HG03432 (cell line): ENCODE data around the gene ISM1.

ENCODE experiments used
- ATAC-seq: cut with Tn5 transposase; IDR thresholded peaks from one replicate; pipeline ENCODE4 v1.9.1; 2021; ENCODE audit warnings: mild to moderate bottlenecking, moderate library complexity; ENCODE audit not compliant: unreplicated experiment

ISM1 gene

DNA sequence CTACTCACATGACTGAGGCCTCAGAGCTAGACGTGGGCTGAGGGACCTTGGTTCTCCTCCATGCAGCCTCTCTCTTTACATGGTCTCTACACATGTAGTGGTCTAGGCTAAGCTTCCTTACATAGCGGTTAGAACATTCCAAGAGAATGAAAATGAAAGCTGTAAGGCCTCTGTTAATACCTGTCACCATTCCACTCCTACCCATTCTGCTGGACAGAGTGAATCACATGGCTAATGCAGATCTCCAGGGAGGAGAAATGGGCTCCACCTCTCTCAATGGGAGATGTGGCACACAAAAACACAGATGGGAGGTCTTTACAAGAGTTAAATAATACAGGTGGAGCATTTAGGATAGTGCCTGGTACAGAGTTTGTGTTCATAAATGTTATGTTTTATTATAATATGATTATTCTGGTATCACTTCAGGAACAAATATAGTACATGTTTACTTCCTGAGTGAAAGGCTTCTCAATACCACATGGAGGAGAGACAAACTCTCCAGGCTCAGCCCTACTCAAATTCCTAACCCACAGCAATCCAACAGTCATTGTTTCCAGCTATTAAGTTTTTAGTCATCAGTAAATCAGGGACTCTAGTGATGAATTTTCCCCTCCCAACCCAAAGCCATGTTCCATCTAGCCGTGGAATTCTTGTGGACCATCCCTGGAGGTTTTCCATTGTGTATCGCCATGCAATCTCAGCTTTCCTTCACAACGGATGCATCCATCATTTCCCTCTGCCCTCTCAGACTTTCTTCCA is 57.9 kb downstream of the ISM1 start:
- no peak for ATAC-seq

DNA sequence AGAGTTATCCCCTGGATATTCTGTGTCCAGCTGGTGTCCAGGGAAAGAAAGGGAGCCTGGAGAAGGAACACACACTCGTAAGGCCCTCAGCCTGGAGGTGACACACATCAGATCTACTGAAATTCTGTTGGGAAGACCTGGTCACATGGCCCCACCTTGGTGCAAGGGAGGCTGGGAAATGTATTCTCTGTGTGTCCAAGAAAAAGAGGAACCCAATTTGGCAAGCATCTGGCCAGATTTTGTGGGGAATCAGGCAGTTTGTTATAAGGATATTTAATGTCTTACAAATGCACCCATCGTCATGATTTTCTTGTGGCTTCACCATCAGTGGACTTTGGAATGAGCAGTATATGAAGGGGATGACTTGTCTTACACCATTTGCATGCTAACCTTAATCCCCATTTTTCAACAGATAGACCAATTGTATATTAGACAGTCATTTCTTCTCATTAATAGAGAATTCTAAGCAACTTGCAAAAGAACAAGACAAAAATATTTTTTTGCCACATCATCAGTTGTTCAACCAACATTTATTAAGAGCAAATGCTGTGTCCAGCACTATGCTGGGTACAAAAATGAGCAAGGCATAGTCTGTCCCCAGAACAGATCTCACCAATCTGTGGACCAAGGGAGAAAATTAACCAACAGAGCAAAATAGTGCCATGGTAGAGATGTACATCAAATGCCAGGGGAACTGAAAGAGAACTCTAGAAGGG is 59.7 kb downstream of the ISM1 start:
- no peak for ATAC-seq

DNA sequence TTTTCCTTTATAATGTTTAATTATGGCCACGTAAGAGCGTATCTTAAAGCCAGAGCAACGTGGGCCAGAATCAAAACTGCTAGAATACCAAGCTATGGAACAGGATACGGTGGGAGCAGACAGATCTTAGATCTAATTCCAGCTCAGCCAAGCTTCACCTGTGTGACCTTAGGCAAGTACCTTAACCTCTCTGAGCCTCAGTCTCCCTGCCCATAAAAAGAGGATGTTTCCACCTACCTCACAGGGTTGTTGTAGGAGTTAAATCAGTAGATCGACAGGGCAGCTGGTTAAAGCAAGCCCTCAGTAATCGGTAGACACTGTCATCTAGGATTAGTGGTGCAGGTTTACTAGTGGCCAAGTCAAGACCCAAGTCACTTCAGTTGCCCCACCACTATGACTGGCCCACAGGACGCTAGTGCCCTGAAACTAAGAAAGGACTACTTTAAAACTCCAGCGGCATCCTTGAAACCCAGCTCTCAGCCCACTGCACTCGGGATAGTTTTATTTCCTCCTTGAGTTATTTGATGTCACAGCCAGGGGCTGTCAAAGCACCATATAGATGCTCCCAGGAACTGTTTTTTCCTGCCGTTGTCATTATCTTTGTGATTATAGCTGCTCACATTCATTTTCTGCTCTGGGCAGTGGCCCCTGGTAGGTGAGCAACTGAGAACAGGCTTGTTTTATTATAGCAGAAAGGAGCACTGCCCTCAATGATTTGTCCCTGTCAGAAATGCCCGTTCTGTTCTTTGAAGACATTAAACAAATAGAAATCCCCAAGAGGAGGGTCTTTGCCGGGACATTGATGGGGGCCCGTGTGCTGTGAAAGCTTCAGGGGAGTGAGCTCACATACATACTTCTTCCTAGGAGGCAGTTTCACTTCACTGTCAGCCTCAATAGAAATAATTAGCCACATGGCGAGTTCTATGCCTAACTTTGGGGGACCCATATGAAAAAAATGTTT is 63.1 kb downstream of the ISM1 start:
- ATAC-seq: no peak

DNA sequence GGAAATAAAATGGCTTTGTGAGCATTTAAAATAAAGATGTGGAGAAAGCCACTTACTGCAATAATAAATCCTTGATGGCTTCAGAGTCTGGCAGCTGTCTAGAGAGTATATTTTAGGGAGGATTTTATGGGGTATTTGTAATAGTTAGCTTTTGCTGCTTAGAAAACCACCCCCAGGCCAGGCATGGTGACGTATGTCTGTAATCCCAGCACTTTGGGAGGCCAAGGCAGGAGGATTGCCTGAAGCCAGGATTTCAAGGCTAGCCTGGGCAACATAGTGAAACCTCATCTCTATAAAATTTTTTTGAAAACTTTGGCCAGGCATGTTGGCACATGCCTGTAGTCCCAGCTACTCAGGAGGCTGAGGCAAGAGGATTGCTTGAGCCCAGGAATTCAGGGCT is 63.8 kb downstream of the ISM1 start:
- ATAC-seq: no peak

DNA sequence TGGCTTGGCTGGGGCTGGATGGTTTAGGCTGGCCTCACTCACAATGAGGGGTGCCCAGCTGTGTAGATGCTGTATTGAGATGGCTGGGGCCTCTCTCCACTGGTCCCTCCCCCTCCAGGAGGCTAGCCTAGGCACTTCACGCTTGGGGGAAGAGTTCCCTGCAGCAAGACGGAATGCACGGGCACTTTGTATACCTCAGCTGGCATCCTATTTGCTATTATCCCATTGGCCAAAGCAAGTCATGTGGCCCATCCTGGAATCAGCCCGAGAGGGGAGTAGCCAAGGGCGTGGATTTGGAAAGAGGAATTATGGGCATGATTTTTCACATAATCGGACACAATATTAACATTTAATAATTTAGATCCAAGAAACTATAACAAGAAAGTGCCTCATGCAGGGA is 64.3 kb downstream of the ISM1 start:
- ATAC-seq: no peak

DNA sequence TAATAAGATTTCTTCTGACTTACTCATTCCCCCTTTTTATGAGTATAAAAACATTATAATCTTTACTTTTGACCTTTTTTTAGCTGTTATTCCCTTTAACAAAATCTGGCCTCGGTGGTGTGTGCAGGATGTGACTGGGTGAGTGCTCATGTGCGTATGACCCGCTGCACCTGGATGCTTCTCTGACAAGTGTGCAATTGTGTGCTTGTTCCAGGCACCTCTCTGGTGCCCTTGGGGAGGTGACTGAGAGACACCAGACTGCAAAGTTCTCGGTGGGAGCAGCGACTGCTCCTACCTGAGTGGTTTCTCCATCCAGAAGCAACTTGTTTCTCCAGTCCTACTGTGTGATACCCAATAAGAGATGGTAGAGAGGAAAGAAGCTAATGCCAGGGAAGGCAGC is 65.0 kb downstream of the ISM1 start:
- ATAC-seq: no peak

DNA sequence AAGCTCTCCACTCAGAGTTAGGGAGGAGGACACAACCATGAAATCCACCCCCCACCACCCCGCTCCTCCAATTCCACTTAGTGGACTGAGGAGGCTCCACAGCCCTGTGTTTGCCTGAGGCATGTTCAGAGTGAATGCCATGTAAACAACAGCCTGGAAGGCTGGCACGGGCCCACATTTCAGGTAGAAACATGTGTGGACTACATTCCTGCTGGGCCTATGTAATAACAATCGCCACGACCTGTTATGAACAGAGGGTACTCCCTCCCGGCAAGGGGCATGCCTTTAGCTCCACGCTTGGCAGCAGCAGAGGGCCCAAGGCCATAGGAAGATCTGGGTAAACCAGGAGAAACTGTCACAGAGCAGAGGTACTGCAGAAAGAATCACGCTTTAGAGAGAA is 65.5 kb downstream of the ISM1 start:
- ATAC-seq: no peak

DNA sequence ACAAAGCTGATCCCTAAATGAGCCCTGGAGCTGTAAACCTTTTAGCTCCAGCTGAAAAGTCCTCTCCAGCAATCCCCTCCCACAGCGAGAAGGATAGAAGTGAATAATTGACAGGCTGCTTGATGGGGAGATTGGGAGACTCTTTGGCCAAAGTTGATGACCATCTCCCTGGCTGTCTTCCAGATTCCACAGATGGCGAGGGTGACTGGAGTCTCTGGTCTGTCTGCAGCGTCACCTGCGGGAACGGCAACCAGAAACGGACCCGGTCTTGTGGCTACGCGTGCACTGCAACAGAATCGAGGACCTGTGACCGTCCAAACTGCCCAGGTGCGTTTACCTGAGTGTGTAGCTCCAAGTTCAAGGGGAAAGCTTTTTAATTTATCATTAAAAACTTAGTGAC is 67.3 kb downstream of the ISM1 start:
- ATAC-seq: no peak

DNA sequence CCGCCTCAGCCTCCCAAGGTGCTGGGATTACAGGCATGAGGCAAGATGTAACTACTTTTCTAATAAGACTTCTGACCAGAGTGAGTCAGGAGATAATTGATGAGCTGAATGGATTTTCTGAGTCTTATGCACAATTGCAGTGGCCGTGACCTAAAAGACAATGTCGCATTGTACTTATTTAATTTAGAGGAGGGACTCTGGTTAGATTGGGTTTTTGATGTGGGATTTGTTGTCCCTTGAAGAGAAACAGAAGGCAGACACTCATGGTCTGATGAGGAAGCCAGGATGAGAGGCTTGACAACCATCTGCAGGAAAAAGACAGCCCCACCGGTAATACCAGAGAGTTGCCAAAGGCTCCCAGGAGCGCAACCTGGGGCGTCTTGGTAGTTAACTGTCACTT is 68.0 kb downstream of the ISM1 start:
- no peak for ATAC-seq

DNA sequence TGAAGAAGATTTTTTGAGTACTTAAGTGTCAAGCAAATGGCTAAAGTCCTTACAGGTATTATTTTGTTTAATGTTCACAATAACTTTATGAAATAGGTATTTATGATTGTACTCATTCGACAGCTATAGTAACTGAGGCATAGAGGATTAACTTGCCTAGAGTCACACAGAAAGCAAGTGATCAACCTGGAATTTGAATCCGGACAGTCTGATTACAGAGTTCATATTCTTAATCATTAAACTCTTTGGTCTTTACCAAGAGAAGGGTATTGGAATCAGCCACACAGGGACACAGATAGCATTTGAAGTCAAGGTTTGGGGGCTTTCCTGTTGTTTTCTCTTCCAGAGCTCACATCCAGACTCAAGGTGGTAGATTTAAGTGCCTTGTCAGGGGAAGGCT is 69.7 kb downstream of the ISM1 start:
- ATAC-seq: no peak

DNA sequence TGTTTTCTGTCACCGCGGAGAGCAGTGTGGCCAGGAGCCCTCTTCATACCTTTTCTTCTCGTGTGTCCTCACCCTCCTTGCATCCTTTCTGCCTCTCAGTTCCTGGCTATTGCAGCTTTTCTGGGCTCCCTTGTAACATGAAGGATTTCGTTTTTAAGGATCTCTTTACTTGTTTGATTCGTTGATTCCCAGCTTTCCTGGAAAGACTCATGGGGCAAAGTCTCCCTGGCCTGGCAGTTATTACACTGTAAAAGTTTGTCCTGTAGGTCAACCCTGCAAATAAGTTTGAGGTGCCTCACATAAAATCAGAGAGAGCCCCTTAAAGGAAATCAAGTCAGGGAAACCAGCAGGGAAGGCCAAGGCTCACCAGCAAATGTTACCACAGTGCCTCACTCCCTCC is 70.1 kb downstream of the ISM1 start:
- ATAC-seq: no peak

DNA sequence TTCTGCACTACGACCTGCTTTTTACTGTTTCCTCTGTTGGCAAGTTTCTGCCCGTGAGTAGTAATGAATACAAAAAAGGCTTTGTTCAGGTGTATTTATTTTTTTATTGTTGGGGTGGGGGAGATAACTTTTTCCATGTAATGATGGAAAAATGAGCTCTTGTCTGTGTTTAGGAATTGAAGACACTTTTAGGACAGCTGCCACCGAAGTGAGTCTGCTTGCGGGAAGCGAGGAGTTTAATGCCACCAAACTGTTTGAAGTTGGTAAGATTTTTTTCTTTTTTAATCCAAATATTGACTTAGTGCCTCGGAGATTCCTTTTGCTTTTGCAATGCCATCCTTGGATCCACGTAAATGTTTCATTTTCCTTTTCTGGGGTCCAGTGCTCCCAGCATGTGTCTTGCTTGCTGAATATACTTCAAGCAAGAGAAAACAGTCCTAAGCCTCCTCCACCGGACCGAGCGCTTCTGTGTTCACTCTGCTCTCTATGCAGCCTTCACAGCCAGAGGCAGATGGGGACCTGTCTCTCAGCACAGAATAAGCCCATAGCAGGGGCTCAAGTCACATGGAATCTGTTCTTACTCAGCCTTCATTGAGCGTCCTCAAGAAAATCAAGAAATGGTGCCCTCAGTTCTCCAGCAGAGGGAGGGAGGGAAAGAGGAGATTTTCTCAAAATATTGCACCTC is 71.3 kb downstream of the ISM1 start:
- ATAC-seq: no peak

DNA sequence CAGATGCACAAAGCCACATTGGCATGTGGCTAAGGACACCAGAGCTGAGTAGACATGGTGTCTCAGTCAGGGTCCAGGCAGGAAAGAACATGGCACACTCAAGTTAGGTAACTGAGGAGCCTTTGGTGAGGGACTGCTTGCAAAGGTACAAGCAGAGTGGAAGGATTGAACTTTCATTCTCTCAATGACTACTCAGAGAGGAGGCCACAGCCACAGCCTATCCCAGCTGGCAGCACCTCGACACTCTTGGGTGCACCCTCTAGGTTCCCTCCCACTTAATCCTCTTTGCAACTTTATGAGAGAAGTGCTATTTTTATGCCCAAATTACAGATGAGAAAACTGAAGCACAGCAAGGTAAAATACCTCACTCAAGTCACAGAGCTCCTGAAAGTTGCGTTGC is 73.4 kb downstream of the ISM1 start:
- peak; percentile 57 for ATAC-seq

DNA sequence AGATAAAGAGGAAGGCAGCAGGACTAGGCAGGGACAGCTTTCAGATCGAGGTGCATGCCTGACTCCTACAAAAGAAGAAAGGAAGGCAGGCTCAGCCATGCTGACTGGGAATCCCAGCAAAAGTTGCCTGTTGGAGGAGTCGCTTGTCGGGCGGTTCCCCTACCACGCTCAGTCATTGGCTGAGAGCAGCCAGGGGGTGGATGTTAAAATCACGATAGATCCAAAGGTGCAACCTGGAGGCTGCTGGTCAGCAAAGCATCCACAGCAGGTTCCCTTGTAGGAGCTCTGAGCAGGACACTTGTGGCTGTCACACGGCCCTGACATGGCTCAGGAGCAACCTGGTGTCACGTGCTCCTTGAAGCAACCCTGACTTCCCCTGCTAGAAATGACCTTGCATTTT is 74.6 kb downstream of the ISM1 start:
- ATAC-seq: no peak

DNA sequence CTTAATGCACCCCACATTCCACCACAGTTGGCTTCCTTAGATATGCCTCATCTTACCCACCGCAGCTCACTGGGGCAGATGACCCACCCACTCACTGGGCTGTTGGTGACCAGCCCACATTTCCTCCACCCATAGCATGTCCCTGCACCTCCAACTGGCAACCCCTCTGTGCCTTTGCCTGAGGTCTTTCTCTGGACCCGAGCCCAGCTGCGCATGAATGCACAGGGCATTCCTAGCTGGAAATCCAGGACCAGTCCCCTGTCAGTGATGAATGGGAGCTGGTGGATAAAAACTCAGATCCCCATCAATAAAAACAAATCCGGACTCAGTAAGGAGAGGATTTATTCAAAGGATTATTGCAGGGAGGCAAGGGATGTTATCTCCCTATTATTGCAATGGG is 75.0 kb downstream of the ISM1 start:
- no peak for ATAC-seq

DNA sequence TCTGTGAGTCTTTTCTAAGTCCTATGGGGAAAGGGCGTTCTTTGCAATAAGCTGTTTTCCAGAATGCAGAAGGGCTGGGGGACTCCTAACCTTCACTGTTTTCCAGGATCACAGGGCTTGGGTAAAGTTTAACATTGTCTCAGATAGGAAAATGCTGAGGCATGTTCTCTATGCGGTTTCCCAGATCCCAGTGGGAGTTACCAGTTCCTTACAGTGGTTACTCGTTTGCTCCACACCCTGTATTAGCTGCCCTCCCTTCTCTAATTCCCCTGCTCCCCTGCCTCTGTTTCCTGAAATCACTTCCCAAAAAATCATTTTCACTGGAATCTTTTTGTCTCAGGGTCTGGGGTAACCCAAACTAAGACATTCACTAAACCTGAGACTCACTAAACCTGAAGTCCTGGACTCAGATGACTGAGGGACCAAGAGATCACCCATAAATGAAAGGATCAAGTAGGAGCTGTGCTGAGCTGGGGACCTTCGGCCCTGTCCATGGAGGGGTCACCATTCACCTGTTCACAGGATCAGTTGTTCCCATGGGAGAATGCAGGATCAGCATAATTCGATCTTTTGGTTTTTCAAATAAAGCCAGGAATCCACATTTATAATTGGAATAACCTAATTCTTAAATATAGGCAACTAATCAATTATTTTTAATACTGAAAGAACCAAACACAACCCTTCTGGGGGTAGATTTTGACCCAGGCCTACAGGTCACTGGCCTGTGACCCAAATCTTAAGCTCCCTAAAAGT is 76.2 kb downstream of the ISM1 start:
- no peak for ATAC-seq

DNA sequence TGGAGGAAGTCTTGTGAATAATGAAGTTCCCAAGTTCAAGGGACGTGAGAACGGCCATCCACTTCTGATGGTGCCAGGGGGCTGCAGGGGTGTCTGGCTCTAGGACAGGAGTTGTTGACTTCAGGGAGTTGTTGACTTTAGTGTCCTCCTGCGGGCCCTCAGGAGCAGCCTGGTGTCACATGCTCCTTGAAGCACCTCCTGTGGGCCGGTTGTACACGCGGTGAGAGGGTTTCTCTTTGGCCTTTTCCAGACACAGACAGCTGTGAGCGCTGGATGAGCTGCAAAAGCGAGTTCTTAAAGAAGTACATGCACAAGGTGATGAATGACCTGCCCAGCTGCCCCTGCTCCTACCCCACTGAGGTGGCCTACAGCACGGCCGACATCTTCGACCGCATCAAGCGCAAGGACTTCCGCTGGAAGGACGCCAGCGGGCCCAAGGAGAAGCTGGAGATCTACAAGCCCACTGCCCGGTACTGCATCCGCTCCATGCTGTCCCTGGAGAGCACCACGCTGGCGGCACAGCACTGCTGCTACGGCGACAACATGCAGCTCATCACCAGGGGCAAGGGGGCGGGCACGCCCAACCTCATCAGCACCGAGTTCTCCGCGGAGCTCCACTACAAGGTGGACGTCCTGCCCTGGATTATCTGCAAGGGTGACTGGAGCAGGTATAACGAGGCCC is 77.8 kb downstream of the ISM1 start:
- no peak for ATAC-seq

DNA sequence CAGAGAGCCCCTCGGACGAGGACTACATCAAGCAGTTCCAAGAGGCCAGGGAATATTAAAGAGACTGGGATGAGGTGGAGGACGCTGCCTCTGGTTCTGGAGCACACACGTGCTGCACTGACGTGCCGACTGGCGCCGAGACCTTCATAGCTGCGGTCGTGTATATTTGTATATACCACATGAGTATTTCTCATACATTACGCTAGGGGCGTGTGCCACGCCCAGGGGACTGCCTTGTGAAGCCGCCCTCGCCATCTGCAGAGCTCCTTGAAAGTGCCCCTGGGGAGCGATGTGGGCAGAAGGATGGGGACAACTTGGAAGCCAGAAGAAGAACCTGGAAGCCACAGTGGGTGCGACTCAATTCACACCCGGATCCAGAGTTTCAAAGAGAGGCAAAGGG is 78.3 kb downstream of the ISM1 start:
- no peak for ATAC-seq

DNA sequence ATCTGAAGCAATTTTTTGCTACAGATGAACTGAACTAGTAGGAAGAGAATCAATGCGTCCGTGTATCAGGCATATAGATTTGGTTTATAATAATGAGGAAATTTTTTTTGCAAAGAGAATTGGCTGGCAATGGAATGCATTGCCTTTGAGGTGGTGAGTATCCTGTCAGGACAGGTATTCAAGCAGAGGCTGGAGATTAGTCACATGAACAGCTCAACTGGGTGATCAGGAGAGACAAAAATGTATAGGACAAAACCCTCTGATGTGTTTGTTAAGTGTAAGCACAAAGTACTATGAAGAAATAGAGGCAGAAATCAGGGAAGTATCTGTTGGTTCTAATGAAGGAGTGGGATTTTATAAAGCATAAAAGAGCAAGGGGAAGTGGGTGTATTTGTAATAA is 80.5 kb downstream of the ISM1 start:
- no peak for ATAC-seq
